RWPE1 (cell line): Measurements from ENCODE around the gene H2AZ1.

ENCODE experiments used
- CTCF ChIA-PET: fragments of 350-600 bp; sonication (Branson Sonifier 250); formaldehyde crosslinking; extraction: SDS; loops from one replicate; lab custom pipeline; 2021; lab: Yijun Ruan, JAX
- POLR2A ChIA-PET: fragments of 400-600 bp; formaldehyde crosslinking; extraction: SDS; loops from one replicate; lab custom pipeline; 2020; ENCODE audit warnings: antibody characterized with exemption; ENCODE audit not compliant: low non-redundant PET; lab: Yijun Ruan, JAX
- DNase-seq: peaks from one replicate; pipeline ENCODE4 v3.0.0; 2012; ENCODE audit warnings: low spot score
- H3K27ac ChIP-seq: fragments of 450-650 bp; 2 replicates; pipeline ENCODE4 v1.5.1; 2017
- TF ChIP-seq, protein P1 (sequence below): fragments of 450-650 bp; conservative IDR thresholded peaks from 2 replicates; pipeline ENCODE4 v1.5.1; 2017; ENCODE audit warnings: low read depth, mild to moderate bottlenecking

Gene H2AZ1

GRCh38 chr4:99983289-99983943 lies 33.3 kb upstream of the H2AZ1 start:
- ChIA-PET POLR2A (no interaction called here), CTCF (no interaction called here)
- DNase-seq: no peak
- H3K27ac ChIP-seq: no peak overlapping the region
- TF ChIP-seq, protein P1, sequence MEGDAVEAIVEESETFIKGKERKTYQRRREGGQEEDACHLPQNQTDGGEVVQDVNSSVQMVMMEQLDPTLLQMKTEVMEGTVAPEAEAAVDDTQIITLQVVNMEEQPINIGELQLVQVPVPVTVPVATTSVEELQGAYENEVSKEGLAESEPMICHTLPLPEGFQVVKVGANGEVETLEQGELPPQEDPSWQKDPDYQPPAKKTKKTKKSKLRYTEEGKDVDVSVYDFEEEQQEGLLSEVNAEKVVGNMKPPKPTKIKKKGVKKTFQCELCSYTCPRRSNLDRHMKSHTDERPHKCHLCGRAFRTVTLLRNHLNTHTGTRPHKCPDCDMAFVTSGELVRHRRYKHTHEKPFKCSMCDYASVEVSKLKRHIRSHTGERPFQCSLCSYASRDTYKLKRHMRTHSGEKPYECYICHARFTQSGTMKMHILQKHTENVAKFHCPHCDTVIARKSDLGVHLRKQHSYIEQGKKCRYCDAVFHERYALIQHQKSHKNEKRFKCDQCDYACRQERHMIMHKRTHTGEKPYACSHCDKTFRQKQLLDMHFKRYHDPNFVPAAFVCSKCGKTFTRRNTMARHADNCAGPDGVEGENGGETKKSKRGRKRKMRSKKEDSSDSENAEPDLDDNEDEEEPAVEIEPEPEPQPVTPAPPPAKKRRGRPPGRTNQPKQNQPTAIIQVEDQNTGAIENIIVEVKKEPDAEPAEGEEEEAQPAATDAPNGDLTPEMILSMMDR: no peak

DNA sequence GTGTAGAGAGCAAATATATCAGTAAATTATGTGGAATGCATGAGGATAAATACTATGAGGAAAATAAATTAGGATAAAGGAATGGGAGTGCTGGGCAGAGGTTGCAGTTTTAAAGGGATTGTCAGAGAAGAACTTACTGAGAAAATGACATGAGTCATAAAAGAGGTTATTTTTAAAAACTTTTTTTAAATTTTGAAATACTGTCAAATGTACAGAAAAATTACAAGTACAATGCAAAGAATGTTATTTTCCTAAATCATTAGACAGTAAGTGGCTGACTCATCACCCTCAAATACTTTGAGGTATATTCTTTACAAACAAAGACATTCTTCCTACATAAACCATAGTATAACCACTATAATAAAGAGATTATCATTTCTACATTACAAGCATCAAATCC lies 29.8 kb upstream of the H2AZ1 start:
- POLR2A ChIA-PET: no interaction called here
- no peak overlapping the region for H3K27ac ChIP-seq
- CTCF ChIA-PET: no interaction called here

DNA sequence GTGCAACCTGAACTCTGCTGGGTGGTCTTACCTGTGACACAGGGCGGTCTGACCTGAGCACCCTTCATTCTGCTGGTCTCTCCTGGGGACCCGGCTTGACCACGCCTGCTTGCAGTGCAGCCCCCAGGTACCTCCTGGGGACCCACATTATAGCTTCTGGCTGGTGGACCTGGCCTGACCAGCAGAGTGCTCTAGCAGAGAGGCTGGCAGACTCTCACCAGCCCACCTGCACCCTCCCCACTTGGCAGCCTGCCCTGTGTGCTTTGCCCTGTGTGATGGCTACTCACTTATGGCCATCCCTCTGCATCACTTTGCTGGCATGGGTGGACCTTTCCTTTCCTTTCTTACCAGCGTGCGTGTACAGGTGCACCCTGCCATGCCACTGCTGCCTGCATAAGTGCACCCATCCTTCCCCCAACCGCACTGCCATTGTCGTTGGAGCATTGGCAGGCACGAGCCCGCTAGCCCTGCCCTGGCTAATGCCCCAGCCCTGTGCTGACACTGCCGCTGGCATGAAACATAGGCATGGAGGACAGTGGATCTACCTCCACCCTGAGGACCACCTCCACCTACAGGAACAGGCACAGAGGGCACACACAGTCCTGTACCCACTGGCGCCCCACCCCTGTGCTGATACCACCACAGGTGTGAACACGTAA lies 21.5 kb upstream of the H2AZ1 start:
- DNase-seq: no peak
- TF ChIP-seq, protein P1: no peak
- no peak overlapping the region for H3K27ac ChIP-seq
- POLR2A ChIA-PET: no interaction called here
- CTCF ChIA-PET: interaction anchor here (0.7 kb wide), 1 partner anchor 256 kb away, joined by 3 read pairs; no protein-coding TSS in a partner anchor

More for the DNA sequence above, 29.8 kb upstream of the H2AZ1 start:
- TF ChIP-seq, protein P1: no peak
- peak; percentile 56 for DNase-seq

- POLR2A ChIA-PET: no interaction called here
- CTCF ChIA-PET: no interaction called here
- no peak overlapping the region for H3K27ac ChIP-seq
- DNase-seq: peak; percentile 28
- TF ChIP-seq, protein P1: no peak
Observed at GRCh38 chr4:99968330-99968729, 18.3 kb upstream of the H2AZ1 start.

- POLR2A ChIA-PET: no interaction called here
- TF ChIP-seq, protein P1: no peak
- DNase-seq: no peak
- CTCF ChIA-PET: no interaction called here
- no peak overlapping the region for H3K27ac ChIP-seq
Observed at GRCh38 chr4:99966692-99967091, 16.6 kb upstream of the H2AZ1 start.

GRCh38 chr4:99965674-99966350 lies 15.7 kb upstream of the H2AZ1 start:
- TF ChIP-seq, protein P1: no peak
- POLR2A ChIA-PET: no interaction called here
- H3K27ac ChIP-seq: no peak overlapping the region
- CTCF ChIA-PET: no interaction called here
- DNase-seq: no peak
